GM23338 (cell line): ENCODE measurements around the gene USP31. TPM values are rescaled to one million over a fixed set of nuclear protein-coding genes. Genes with fewer than 3 reads are reported as not detected.

Experiments
- ATAC-seq: fragments of 200-7000 bp; cut with Tn5 transposase; 3 replicates; pipeline ENCODE4 v1.9.1; 2020
- DNase-seq: peaks from one replicate; pipeline ENCODE4 v3.0.0-alpha.2; 2015; ENCODE audit warnings: low spot score
- H2AFZ ChIP-seq: fragments of 200-600 bp; sonication (generic); 2 replicates; pipeline ENCODE4 v1.8.0; 2016; ENCODE audit warnings: antibody characterized with exemption, mild to moderate bottlenecking, moderate library complexity
- H3F3A ChIP-seq: fragments of 200-600 bp; sonication (generic); replicated peaks from 2 replicates; pipeline ENCODE4 v1.8.0; 2017; ENCODE audit warnings: antibody characterized with exemption, mixed run types, low read depth
- H3K27ac ChIP-seq: fragments of 200-600 bp; sonication (generic); 2 replicates; pipeline ENCODE4 v1.6.1; 2016; ENCODE audit warnings: low read depth
- H3K27me3 ChIP-seq: fragments of 200-600 bp; sonication (generic); 2 replicates; pipeline ENCODE4 v1.8.0; 2016; ENCODE audit warnings: mild to moderate bottlenecking, mixed run types, moderate library complexity; ENCODE audit not compliant: insufficient read depth
- H3K36me3 ChIP-seq: fragments of 200-600 bp; sonication (generic); 2 replicates; pipeline ENCODE4 v1.8.0; 2016; ENCODE audit warnings: mild to moderate bottlenecking; ENCODE audit not compliant: insufficient read depth
- H3K4me1 ChIP-seq: fragments of 200-600 bp; sonication (generic); 2 replicates; pipeline ENCODE4 v1.8.0; 2016; ENCODE audit warnings: mild to moderate bottlenecking, moderate library complexity; ENCODE audit not compliant: insufficient read depth
- H3K4me2 ChIP-seq: fragments of 200-600 bp; sonication (generic); 2 replicates; pipeline ENCODE4 v1.7.1; 2017; ENCODE audit warnings: mixed run types
- H3K4me3 ChIP-seq: fragments of 200-600 bp; sonication (generic); 2 replicates; pipeline ENCODE4 v1.6.1; 2016; ENCODE audit warnings: mixed run types
- H3K79me2 ChIP-seq: fragments of 200-600 bp; sonication (generic); replicated peaks from 2 replicates; pipeline ENCODE4 v1.8.0; 2017; ENCODE audit warnings: mild to moderate bottlenecking; ENCODE audit not compliant: insufficient read depth
- H3K9me2 ChIP-seq: fragments of 200-600 bp; sonication (generic); 2 replicates; pipeline ENCODE4 v1.8.0; 2017; ENCODE audit not compliant: insufficient read depth
- H4K20me1 ChIP-seq: fragments of 200-600 bp; sonication (generic); replicated peaks from 2 replicates; pipeline ENCODE4 v1.8.0; 2017; ENCODE audit warnings: mild to moderate bottlenecking; ENCODE audit not compliant: insufficient read depth
- H3K27ac Mint-ChIP-seq: 2 replicates; pipeline ENCODE4 v1.8.0; 2020; ENCODE audit warnings: inconsistent platforms, mild to moderate bottlenecking, moderate library complexity, mixed read lengths
- H3K27me3 Mint-ChIP-seq: 3 replicates; pipeline ENCODE4 v1.8.0; 2022; ENCODE audit warnings: low read depth, mild to moderate bottlenecking, moderate library complexity, mixed read lengths, inconsistent platforms; ENCODE audit not compliant: insufficient read depth, poor library complexity
- H3K36me3 Mint-ChIP-seq: 3 replicates; pipeline ENCODE4 v1.8.0; 2021; ENCODE audit warnings: low read depth, mild to moderate bottlenecking, inconsistent platforms, moderate library complexity, mixed read lengths
- H3K4me1 Mint-ChIP-seq: 3 replicates; pipeline ENCODE4 v1.8.0; 2020; ENCODE audit warnings: mild to moderate bottlenecking, inconsistent platforms, mixed read lengths
- H3K4me3 Mint-ChIP-seq: 3 replicates; pipeline ENCODE4 v1.8.0; 2021; ENCODE audit warnings: moderate library complexity, mild to moderate bottlenecking, inconsistent platforms, mixed read lengths
- H3K9me3 Mint-ChIP-seq: 3 replicates; pipeline ENCODE4 v1.8.0; 2020; ENCODE audit warnings: moderate library complexity, mild to moderate bottlenecking, inconsistent platforms, mixed read lengths
- EZH2phosphoT487 ChIP-seq: fragments of 200-600 bp; sonication (generic); IDR thresholded peaks from one replicate; pipeline ENCODE4 v1.8.1; 2018; ENCODE audit warnings: antibody characterized with exemption; ENCODE audit not compliant: unreplicated experiment
- JUNB ChIP-seq: IDR thresholded peaks from one replicate; pipeline ENCODE4 v1.6.1; 2016; ENCODE audit warnings: antibody characterized with exemption; ENCODE audit not compliant: unreplicated experiment
- ZNF114 ChIP-seq: fragments of 250-450 bp; sonication (Bioruptor Pico); IDR thresholded peaks from 2 replicates; pipeline ENCODE4 v1.5.0; 2020; ENCODE audit warnings: mild to moderate bottlenecking, moderate library complexity
- polyA plus RNA-seq: library from polyadenylated mRNA; unstranded; fragments of >200 nt; fragmentation: Nextera tagmentation; extraction: Ambion mirVana; gene quantifications from 2 replicates; pipeline ENCODE4 v1.2.1, GENCODE V29; 2016
- total RNA-seq: library from RNA; depleted of rRNA; stranded (reverse); fragments of >200 nt; shearing (Covaris generic); gene quantifications from 2 replicates; pipeline ENCODE4 v1.2.3, GENCODE V29; 2014
- TF ChIP-seq, protein P1 (sequence below), 2 experiments: fragments of 200-600 bp in 1 of 2; sonication (generic) in 1 of 2; conservative IDR thresholded peaks; 2 replicates each; pipeline versions ENCODE4 v1.5.1 to v1.6.1; 2016 to 2017; ENCODE audit warnings: antibody characterized with exemption in 2 of 2, low read depth in 2 of 2, mild to moderate bottlenecking in 2 of 2, moderate library complexity in 1 of 2
- TF ChIP-seq, protein P2 (sequence below): IDR thresholded peaks from 2 replicates; pipeline ENCODE4 v1.6.1; 2016; ENCODE audit warnings: antibody characterized with exemption
- TF ChIP-seq, protein P3 (sequence below): IDR thresholded peaks from one replicate; pipeline ENCODE4 v1.6.1; 2018; ENCODE audit warnings: antibody characterized with exemption; ENCODE audit not compliant: unreplicated experiment

The USP31 gene
- total and polyA plus RNA-seq, 2 experiments from 2014 or later: 4.3 to 17.9 TPM

DNA sequence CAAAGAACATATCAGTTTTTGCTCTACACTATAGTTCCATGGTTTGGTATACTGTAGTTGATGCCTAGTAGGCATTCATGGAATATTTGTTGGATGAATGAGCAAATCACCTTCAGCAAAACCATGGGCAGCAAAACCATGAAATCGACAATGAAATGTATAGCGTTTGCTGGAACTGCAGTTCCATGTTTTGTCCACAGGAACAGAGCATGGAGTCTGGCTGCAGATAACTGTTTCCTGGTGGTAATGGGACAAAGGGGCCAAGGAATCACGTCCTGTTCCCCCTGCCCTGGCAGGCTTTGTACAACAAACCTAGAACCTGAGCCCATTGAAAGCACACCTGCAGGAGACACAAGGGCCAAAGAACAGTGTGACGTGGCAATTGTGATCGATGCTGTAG, 101.1 kb downstream of the USP31 start:
- H3K4me2 ChIP-seq: no peak overlapping the region
- H3K9me3 Mint-ChIP-seq: no peaks in the 10 kb centered on the region
- no peaks in the 10 kb centered on the region for H3K9me2 ChIP-seq
- H3K79me2 ChIP-seq: no peaks in the 10 kb centered on the region
- no peaks in the 10 kb centered on the region for H3F3A ChIP-seq
- no peak for ATAC-seq
- H3K36me3 Mint-ChIP-seq: no peaks in the 10 kb centered on the region
- peaks cover 4% of the 10 kb centered on the region for H3K27me3 Mint-ChIP-seq
- peak overlapping the region; percentile 91; the same call in 1 of the 2 replicates for H2AFZ ChIP-seq
- no peak for DNase-seq
- no peaks in the 10 kb centered on the region for H3K4me1 Mint-ChIP-seq
- TF ChIP-seq ZNF114 (no peak), EZH2phosphoT487 (no peak)
- TF ChIP-seq, protein P1, sequence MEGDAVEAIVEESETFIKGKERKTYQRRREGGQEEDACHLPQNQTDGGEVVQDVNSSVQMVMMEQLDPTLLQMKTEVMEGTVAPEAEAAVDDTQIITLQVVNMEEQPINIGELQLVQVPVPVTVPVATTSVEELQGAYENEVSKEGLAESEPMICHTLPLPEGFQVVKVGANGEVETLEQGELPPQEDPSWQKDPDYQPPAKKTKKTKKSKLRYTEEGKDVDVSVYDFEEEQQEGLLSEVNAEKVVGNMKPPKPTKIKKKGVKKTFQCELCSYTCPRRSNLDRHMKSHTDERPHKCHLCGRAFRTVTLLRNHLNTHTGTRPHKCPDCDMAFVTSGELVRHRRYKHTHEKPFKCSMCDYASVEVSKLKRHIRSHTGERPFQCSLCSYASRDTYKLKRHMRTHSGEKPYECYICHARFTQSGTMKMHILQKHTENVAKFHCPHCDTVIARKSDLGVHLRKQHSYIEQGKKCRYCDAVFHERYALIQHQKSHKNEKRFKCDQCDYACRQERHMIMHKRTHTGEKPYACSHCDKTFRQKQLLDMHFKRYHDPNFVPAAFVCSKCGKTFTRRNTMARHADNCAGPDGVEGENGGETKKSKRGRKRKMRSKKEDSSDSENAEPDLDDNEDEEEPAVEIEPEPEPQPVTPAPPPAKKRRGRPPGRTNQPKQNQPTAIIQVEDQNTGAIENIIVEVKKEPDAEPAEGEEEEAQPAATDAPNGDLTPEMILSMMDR (conservative IDR thresholded peaks at IDR 0.05; ENCODE audit: low read depth in 2 of 2): peak in 1 of 2 experiments; percentile 17; a peak in 1 of 4 replicates
- H3K4me1 ChIP-seq: no peaks in the 10 kb centered on the region
- no peaks in the 10 kb centered on the region for H3K36me3 ChIP-seq
- no peak overlapping the region for H3K4me3 ChIP-seq
- no peak overlapping the region for H3K27ac ChIP-seq
- no peaks in the 10 kb centered on the region for H4K20me1 ChIP-seq
- H3K27ac Mint-ChIP-seq: no peak overlapping the region
- H3K4me3 Mint-ChIP-seq: no peak overlapping the region
- H3K27me3 ChIP-seq: no peaks in the 10 kb centered on the region

DNA sequence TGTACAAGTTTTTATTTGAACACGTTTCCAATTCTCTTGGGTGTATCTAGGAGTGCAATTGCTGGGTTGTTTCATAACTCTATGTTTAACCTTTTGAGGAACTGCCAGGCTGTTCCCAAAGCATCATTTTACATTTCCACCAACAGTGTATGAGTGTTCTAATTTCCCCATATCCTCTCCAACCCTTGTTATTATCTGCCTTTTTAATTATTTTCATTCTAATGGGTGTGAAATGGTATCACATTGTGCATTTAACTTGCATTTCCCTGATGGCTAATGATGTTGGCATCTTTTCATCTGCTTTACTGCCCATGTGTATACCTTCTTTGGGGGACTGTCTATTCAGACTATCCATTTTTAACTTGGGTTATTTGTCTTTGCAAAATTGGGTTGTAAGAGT, 104.2 kb downstream of the USP31 start:
- H3K79me2 ChIP-seq: no peaks in the 10 kb centered on the region
- H3F3A ChIP-seq: no peaks in the 10 kb centered on the region
- Mint-ChIP-seq H3K36me3 (no peaks in the 10 kb centered on the region), H3K9me3 (no peaks in the 10 kb centered on the region), H3K27me3 (peaks cover 3% of the 10 kb centered on the region), H3K27ac (no peak overlapping the region), H3K4me1 (no peaks in the 10 kb centered on the region), H3K4me3 (no peak overlapping the region)
- DNase-seq: no peak
- H2AFZ ChIP-seq: no peak overlapping the region
- no peaks in the 10 kb centered on the region; the same call in 1 of the 2 replicates for H3K9me2 ChIP-seq
- H3K4me1 ChIP-seq: no peaks in the 10 kb centered on the region
- H4K20me1 ChIP-seq: no peaks in the 10 kb centered on the region
- no peak for ATAC-seq
- H3K27ac ChIP-seq: no peak overlapping the region
- no peak overlapping the region for H3K4me3 ChIP-seq
- H3K36me3 ChIP-seq: no peaks in the 10 kb centered on the region
- H3K4me2 ChIP-seq: no peak overlapping the region
- no peaks in the 10 kb centered on the region for H3K27me3 ChIP-seq
- no peak for TF ChIP-seq ZNF114
- TF ChIP-seq, protein P2, sequence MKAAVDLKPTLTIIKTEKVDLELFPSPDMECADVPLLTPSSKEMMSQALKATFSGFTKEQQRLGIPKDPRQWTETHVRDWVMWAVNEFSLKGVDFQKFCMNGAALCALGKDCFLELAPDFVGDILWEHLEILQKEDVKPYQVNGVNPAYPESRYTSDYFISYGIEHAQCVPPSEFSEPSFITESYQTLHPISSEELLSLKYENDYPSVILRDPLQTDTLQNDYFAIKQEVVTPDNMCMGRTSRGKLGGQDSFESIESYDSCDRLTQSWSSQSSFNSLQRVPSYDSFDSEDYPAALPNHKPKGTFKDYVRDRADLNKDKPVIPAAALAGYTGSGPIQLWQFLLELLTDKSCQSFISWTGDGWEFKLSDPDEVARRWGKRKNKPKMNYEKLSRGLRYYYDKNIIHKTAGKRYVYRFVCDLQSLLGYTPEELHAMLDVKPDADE: no peak
- TF ChIP-seq, protein P3, sequence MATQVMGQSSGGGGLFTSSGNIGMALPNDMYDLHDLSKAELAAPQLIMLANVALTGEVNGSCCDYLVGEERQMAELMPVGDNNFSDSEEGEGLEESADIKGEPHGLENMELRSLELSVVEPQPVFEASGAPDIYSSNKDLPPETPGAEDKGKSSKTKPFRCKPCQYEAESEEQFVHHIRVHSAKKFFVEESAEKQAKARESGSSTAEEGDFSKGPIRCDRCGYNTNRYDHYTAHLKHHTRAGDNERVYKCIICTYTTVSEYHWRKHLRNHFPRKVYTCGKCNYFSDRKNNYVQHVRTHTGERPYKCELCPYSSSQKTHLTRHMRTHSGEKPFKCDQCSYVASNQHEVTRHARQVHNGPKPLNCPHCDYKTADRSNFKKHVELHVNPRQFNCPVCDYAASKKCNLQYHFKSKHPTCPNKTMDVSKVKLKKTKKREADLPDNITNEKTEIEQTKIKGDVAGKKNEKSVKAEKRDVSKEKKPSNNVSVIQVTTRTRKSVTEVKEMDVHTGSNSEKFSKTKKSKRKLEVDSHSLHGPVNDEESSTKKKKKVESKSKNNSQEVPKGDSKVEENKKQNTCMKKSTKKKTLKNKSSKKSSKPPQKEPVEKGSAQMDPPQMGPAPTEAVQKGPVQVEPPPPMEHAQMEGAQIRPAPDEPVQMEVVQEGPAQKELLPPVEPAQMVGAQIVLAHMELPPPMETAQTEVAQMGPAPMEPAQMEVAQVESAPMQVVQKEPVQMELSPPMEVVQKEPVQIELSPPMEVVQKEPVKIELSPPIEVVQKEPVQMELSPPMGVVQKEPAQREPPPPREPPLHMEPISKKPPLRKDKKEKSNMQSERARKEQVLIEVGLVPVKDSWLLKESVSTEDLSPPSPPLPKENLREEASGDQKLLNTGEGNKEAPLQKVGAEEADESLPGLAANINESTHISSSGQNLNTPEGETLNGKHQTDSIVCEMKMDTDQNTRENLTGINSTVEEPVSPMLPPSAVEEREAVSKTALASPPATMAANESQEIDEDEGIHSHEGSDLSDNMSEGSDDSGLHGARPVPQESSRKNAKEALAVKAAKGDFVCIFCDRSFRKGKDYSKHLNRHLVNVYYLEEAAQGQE: no peak
- TF ChIP-seq, protein P1 (conservative IDR thresholded peaks at IDR 0.05; ENCODE audit: low read depth in 2 of 2): no peak
- no peak for TF ChIP-seq EZH2phosphoT487
- no peak for TF ChIP-seq JUNB
